NCI-H187 treated with DMSO at 0.1 percent for 48 hours (cell line): ENCODE data around the gene GPC5.
"Not testable (repeated sequence)": the region's sequence is repeated elsewhere in the genome, so short reads cannot be mapped to it uniquely, and the experiment has no call there.

Experiments used
- DNase-seq: peaks from one replicate; lab custom pipeline; 2025; lab: John Stamatoyannopoulos, UW

The GPC5 gene

GRCh38 chr13:91773591-91774227, 375.3 kb downstream of the GPC5 start:
- no peak for DNase-seq

GRCh38 chr13:91774397-91774796, 376.0 kb downstream of the GPC5 start:
- DNase-seq, result no peak

- DNase-seq, result no peak
These were observed 378.3 kb downstream of the GPC5 start for GRCh38 chr13:91776611-91777193.

GRCh38 chr13:91778123-91778522, 379.7 kb downstream of the GPC5 start:
- no peak for DNase-seq

- not testable (repeated sequence) for DNase-seq
These were observed 383.7 kb downstream of the GPC5 start for GRCh38 chr13:91781982-91782691.

- DNase-seq, result no peak
These were observed 387.2 kb downstream of the GPC5 start for GRCh38 chr13:91785431-91786119.

- DNase-seq, result no peak
These were observed 393.6 kb downstream of the GPC5 start for GRCh38 chr13:91792054-91792453.

GRCh38 chr13:91797567-91797966, 399.1 kb downstream of the GPC5 start:
- DNase-seq, result no peak

- DNase-seq, result not testable (repeated sequence)
These were observed 399.9 kb downstream of the GPC5 start for GRCh38 chr13:91798338-91798737.

- DNase-seq, result not testable (repeated sequence)
These were observed 403.4 kb downstream of the GPC5 start for GRCh38 chr13:91801772-91802171.

- no peak for DNase-seq
These were observed 404.5 kb downstream of the GPC5 start for GRCh38 chr13:91802957-91803356.

- no peak for DNase-seq
These were observed 406.3 kb downstream of the GPC5 start for GRCh38 chr13:91804724-91805123.

GRCh38 chr13:91805605-91806004, 407.2 kb downstream of the GPC5 start:
- no peak for DNase-seq

GRCh38 chr13:91809161-91809560, 410.7 kb downstream of the GPC5 start:
- DNase-seq, result no peak

GRCh38 chr13:91813253-91813652, 414.8 kb downstream of the GPC5 start:
- DNase-seq, result no peak

- DNase-seq, result no peak
These were observed 417.9 kb downstream of the GPC5 start for GRCh38 chr13:91816263-91816807.

GRCh38 chr13:91817250-91817649, 418.8 kb downstream of the GPC5 start:
- no peak for DNase-seq

GRCh38 chr13:91824416-91824815, 426.0 kb downstream of the GPC5 start:
- no peak for DNase-seq

GRCh38 chr13:91825516-91825915, 427.1 kb downstream of the GPC5 start:
- no peak for DNase-seq

GRCh38 chr13:91836553-91836952, 438.1 kb downstream of the GPC5 start:
- no peak for DNase-seq

- no peak for DNase-seq
These were observed 447.2 kb downstream of the GPC5 start for GRCh38 chr13:91845612-91846011.

GRCh38 chr13:91863699-91864098, 465.3 kb downstream of the GPC5 start:
- no peak for DNase-seq

GRCh38 chr13:91868351-91868750, 469.9 kb downstream of the GPC5 start:
- DNase-seq, result no peak
